Activated naive CD8-positive, alpha-beta T cell treated with anti-CD3 and anti-CD28 coated beads, Interleukin-2, amount 50 U/mL, for 24 hours (primary cell): ENCODE results near the gene ZYX.
"Not testable (repeated sequence)": the region's sequence is repeated elsewhere in the genome, so short reads cannot be mapped to it uniquely, and the experiment has no call there.

Source experiments
- ATAC-seq: fragments of 150-1000 bp; cut with Tn5 transposase; one replicate; pipeline ENCODE4 v1.10.0; 2021
- DNase-seq: peaks from one replicate; pipeline ENCODE4 v3.0.0; 2021
- H3K27ac Mint-ChIP-seq: one replicate; pipeline ENCODE4 v1.8.0; 2021; ENCODE audit warnings: mild to moderate bottlenecking, mixed read lengths
- H3K27me3 Mint-ChIP-seq: one replicate; pipeline ENCODE4 v1.8.0; 2021; ENCODE audit warnings: mixed read lengths
- H3K36me3 Mint-ChIP-seq: one replicate; pipeline ENCODE4 v1.8.0; 2021; ENCODE audit warnings: low read depth, mixed read lengths
- H3K4me1 Mint-ChIP-seq: one replicate; pipeline ENCODE4 v1.8.0; 2021; ENCODE audit warnings: mixed read lengths
- H3K4me3 Mint-ChIP-seq: one replicate; pipeline ENCODE4 v1.8.0; 2021; ENCODE audit warnings: mild to moderate bottlenecking, moderate library complexity, mixed read lengths
- H3K9me3 Mint-ChIP-seq: one replicate; pipeline ENCODE4 v1.8.0; 2021; ENCODE audit warnings: mixed read lengths

ZYX gene

GRCh38 chr7:143408686-143409561 lies 27.8 kb downstream of the ZYX start, which contains the start of gene EPHA1:
EPHA1 (minus strand) TSS chr7:143408856; CDS start chr7:143408805, 51 bp downstream.
- peak within 1 kb of the TSS; percentile 80 for H3K4me3 Mint-ChIP-seq
- H3K4me1 Mint-ChIP-seq: peaks cover 53% of the 10 kb centered on the region
- ATAC-seq (peak; percentile 37), DNase-seq (peak; percentile 35)
- no peaks in the 10 kb centered on the region for H3K9me3 Mint-ChIP-seq
- peak within 1 kb of the TSS; percentile 73 for H3K27ac Mint-ChIP-seq
- no peaks in the 10 kb centered on the region for H3K27me3 Mint-ChIP-seq
- H3K36me3 Mint-ChIP-seq: no peaks in the 10 kb centered on the region

- H3K27me3 Mint-ChIP-seq: no peaks in the 10 kb centered on the region
Measured at GRCh38 chr7:143410521-143411004, 29.4 kb downstream of the ZYX start.

GRCh38 chr7:143411976-143412708 lies 31.0 kb downstream of the ZYX start:
- no peak overlapping the region for H3K27ac Mint-ChIP-seq

More at GRCh38 chr7:143410521-143411004, 29.4 kb downstream of the ZYX start:
- ATAC-seq (no peak), DNase-seq (no peak)
- H3K4me1 Mint-ChIP-seq: peaks cover 47% of the 10 kb centered on the region
- H3K27ac Mint-ChIP-seq: no peak overlapping the region
- no peaks in the 10 kb centered on the region for H3K9me3 Mint-ChIP-seq
- H3K4me3 Mint-ChIP-seq: no peak overlapping the region
- H3K36me3 Mint-ChIP-seq: no peaks in the 10 kb centered on the region

GRCh38 chr7:143413123-143413522 lies 32.0 kb downstream of the ZYX start:
- no peaks in the 10 kb centered on the region for H3K9me3 Mint-ChIP-seq
- ATAC-seq (no peak), DNase-seq (no peak)
- no peaks in the 10 kb centered on the region for H3K27me3 Mint-ChIP-seq
- H3K36me3 Mint-ChIP-seq: no peaks in the 10 kb centered on the region
- no peak overlapping the region for H3K4me3 Mint-ChIP-seq
- H3K27ac Mint-ChIP-seq: no peak overlapping the region
- H3K4me1 Mint-ChIP-seq: peaks cover 30% of the 10 kb centered on the region

More at GRCh38 chr7:143411976-143412708, 31.0 kb downstream of the ZYX start:
- DNase-seq (no peak), ATAC-seq (no peak)
- peaks cover 40% of the 10 kb centered on the region for H3K4me1 Mint-ChIP-seq
- no peaks in the 10 kb centered on the region for H3K27me3 Mint-ChIP-seq
- H3K9me3 Mint-ChIP-seq: no peaks in the 10 kb centered on the region
- H3K36me3 Mint-ChIP-seq: no peaks in the 10 kb centered on the region
- no peak overlapping the region for H3K4me3 Mint-ChIP-seq

GRCh38 chr7:143415209-143415608 lies 34.1 kb downstream of the ZYX start:
- H3K36me3 Mint-ChIP-seq: not testable (repeated sequence)

GRCh38 chr7:143415742-143416397 lies 34.7 kb downstream of the ZYX start:
- H3K27me3 Mint-ChIP-seq: no peaks in the 10 kb centered on the region
- peaks cover 12% of the 10 kb centered on the region for H3K4me1 Mint-ChIP-seq
- peaks cover 9% of the 10 kb centered on the region for H3K36me3 Mint-ChIP-seq
- H3K4me3 Mint-ChIP-seq: no peak overlapping the region
- ATAC-seq: no peak
- DNase-seq: no peak
- H3K9me3 Mint-ChIP-seq: no peaks in the 10 kb centered on the region
- H3K27ac Mint-ChIP-seq: no peak overlapping the region

More at GRCh38 chr7:143415209-143415608, 34.1 kb downstream of the ZYX start:
- H3K27ac Mint-ChIP-seq, H3K9me3 Mint-ChIP-seq, ATAC-seq, H3K4me3 Mint-ChIP-seq, H3K27me3 Mint-ChIP-seq, DNase-seq: not testable (repeated sequence)
- peaks cover 17% of the 10 kb centered on the region for H3K4me1 Mint-ChIP-seq

- ATAC-seq: peak; percentile 52
- no peaks in the 10 kb centered on the region for H3K9me3 Mint-ChIP-seq
- peaks cover 9% of the 10 kb centered on the region for H3K36me3 Mint-ChIP-seq
- DNase-seq: no peak
- peaks cover 8% of the 10 kb centered on the region for H3K4me1 Mint-ChIP-seq
- H3K27me3 Mint-ChIP-seq: no peaks in the 10 kb centered on the region
- H3K27ac Mint-ChIP-seq: no peak overlapping the region
- no peak overlapping the region for H3K4me3 Mint-ChIP-seq
Measured at GRCh38 chr7:143416565-143417149, 35.5 kb downstream of the ZYX start.

GRCh38 chr7:143417734-143418383 lies 36.7 kb downstream of the ZYX start:
- peaks cover 4% of the 10 kb centered on the region for H3K4me1 Mint-ChIP-seq
- DNase-seq (no peak), ATAC-seq (no peak)
- peaks cover 9% of the 10 kb centered on the region for H3K36me3 Mint-ChIP-seq
- no peaks in the 10 kb centered on the region for H3K27me3 Mint-ChIP-seq
- no peaks in the 10 kb centered on the region for H3K9me3 Mint-ChIP-seq
- H3K27ac Mint-ChIP-seq: no peak overlapping the region
- no peak overlapping the region for H3K4me3 Mint-ChIP-seq

GRCh38 chr7:143418681-143419458 lies 37.7 kb downstream of the ZYX start:
- H3K27me3 Mint-ChIP-seq: no peaks in the 10 kb centered on the region
- DNase-seq (no peak), ATAC-seq (no peak)
- H3K4me3 Mint-ChIP-seq: no peak overlapping the region
- H3K4me1 Mint-ChIP-seq: peaks cover 4% of the 10 kb centered on the region
- no peaks in the 10 kb centered on the region for H3K9me3 Mint-ChIP-seq
- H3K27ac Mint-ChIP-seq: no peak overlapping the region
- H3K36me3 Mint-ChIP-seq: peaks cover 9% of the 10 kb centered on the region

- no peak for DNase-seq
- H3K4me1 Mint-ChIP-seq: peaks cover 4% of the 10 kb centered on the region
- H3K9me3 Mint-ChIP-seq: no peaks in the 10 kb centered on the region
- no peak overlapping the region for H3K4me3 Mint-ChIP-seq
- no peak overlapping the region for H3K27ac Mint-ChIP-seq
- H3K36me3 Mint-ChIP-seq: peaks cover 9% of the 10 kb centered on the region
- no peak for ATAC-seq
- no peaks in the 10 kb centered on the region for H3K27me3 Mint-ChIP-seq
Measured at GRCh38 chr7:143419880-143420279, 38.7 kb downstream of the ZYX start.

- H3K4me1 Mint-ChIP-seq, DNase-seq, H3K27me3 Mint-ChIP-seq, H3K4me3 Mint-ChIP-seq, H3K27ac Mint-ChIP-seq, H3K36me3 Mint-ChIP-seq, H3K9me3 Mint-ChIP-seq, ATAC-seq: not testable (repeated sequence)
Measured at GRCh38 chr7:143420624-143421023, 39.5 kb downstream of the ZYX start.

GRCh38 chr7:143422033-143422432 lies 40.9 kb downstream of the ZYX start:
- no peak overlapping the region for H3K27ac Mint-ChIP-seq
- H3K4me1 Mint-ChIP-seq: peaks cover 9% of the 10 kb centered on the region
- no peaks in the 10 kb centered on the region for H3K9me3 Mint-ChIP-seq
- ATAC-seq: no peak
- DNase-seq: no peak
- no peaks in the 10 kb centered on the region for H3K27me3 Mint-ChIP-seq
- H3K4me3 Mint-ChIP-seq: no peak overlapping the region
- peaks cover 9% of the 10 kb centered on the region for H3K36me3 Mint-ChIP-seq

GRCh38 chr7:143424476-143424875 lies 43.3 kb downstream of the ZYX start:
- not testable (repeated sequence) for H3K9me3 Mint-ChIP-seq, H3K27ac Mint-ChIP-seq, DNase-seq, H3K27me3 Mint-ChIP-seq, H3K4me3 Mint-ChIP-seq, ATAC-seq, H3K36me3 Mint-ChIP-seq, H3K4me1 Mint-ChIP-seq
